Stimulated activated naive CD8-positive, alpha-beta T cell treated with anti-CD3 and anti-CD28 coated beads, Interleukin-15, Interleukin-2, amounts not matched to agents 100 U/mL and 50 U/mL, for 24 hours (primary cell): ENCODE data around the gene BRF1.

Experiments
- ATAC-seq: fragments of 150-1000 bp; cut with Tn5 transposase; one replicate; pipeline ENCODE4 v1.10.0; 2021
- DNase-seq: peaks from one replicate; pipeline ENCODE4 v3.0.0; 2021

BRF1 gene

DNA sequence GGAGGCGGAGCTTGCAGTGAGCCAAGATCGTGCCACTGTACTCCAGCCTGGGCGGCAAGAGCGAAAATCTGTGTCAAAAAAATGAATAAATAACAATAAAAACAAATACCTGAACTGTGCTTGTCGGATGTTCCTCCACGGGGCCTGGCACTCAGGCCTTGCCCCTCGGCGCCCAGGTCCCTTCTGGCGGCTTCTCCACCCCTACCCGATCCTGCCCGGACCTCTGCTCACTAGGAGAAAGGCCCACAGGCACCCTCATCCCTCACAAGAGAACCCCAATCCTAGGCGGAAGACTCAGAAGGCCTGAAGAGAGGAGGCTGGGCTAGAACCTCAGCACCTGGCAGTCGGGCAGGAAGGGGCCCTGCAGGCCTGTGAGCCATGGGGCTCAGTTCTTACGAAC is 73.5 kb downstream of the BRF1 start:
- DNase-seq = no peak
- no peak for ATAC-seq

DNA sequence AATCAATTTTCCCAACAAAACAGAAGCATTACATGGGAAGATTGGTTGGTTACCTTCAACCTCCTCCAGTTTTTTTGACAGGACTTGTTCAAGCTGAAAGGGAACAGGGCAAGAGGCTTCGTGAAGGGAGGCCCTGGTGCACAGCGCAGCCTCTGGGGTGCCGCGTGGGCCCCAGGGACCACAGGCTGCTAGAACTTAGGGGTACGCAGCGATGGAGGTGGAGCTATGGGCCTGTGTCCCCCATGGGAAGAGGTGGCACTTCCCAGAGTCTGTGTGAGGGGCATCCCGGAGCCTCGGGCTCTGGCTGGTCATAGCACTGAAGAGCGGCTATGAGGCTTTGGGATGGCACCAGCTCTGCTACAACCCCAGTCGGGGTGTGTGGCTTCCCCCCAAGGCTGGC is 74.6 kb downstream of the BRF1 start:
- DNase-seq (no peak), ATAC-seq (no peak)

GRCh38 chr14:105224845-105225570 is 75.8 kb downstream of the BRF1 start:
- no peak for DNase-seq
- no peak for ATAC-seq

DNA sequence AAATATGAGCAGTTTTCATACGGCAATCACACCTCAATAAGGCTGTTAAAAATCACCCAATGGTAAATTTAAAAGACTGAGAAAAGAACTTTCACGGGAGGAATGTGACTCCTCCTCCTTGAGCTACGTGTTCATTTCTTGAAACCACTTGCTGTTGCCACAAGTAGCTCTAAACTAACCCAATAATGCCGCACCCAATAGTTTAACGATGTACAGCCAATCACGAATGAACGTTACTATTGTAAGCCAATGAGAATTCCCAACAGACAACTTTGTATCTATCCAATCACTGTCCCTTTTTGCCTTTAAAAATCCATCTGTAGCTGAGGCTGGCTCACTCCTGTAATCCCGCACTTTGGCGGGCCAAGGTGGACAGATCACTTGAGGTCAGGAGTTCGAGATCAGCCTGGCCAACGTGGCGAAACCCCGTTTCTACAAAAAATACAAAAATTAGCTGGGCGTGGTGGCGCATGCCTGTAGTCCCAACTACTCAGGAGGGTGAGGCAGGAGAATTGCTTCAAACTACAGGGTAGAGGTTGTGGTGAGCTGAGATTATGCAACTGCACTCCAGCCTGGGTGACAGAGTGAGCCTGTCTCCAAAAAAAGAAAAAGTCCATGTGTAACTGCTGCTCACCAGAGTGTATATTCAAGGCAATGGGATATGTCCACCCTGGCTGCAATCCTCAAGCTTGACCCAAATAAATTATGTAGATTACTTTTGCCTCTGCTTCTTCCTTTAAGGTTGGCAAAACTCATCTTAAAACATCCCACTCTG is 76.8 kb downstream of the BRF1 start:
- ATAC-seq (no peak), DNase-seq (no peak)

DNA sequence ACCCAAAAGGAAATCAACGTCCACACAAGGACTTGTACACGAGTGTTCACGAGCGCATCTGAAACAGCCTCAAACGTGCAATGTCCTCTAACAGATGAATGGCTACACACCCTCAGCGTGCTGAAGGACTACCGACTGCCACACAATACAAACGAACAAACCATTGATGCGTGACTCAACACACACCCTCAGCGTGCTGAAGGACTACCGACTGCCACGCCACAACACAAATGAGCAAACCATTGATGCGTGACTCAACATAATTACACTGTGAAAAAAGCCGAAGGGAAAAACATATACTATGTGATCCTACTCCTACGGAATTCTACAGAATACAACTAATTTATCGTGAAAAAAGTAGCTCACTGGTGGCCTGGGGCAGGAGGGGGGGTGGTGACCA is 77.5 kb downstream of the BRF1 start:
- no peak for DNase-seq
- no peak for ATAC-seq

DNA sequence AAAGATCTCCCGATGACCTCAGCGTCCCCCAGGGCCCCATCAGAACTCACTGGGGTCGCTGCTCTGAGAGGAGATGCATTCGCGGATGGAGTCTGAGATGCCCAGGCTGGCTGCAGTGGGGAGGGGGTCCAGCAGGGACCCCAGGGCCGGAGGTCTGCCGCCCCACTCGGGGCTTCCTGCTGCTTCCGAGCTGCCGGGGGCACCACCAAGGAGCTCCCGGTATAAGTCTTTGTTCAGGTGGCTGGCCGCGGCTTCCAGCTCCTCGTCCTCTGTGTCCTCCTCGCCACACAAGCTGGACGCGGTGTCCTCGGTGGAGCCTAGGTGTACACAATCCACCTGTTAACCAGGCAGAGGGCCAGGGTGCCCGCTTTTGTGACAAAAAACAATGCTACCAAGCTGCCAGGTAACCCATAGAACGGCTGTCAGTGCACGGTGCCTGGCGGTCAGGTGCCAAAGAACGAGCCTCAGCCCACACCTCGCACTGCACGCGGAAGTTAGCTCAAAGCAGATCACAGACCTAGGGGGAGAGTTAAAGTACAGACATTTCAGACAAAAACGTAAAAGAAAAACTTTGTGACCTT is 79.1 kb downstream of the BRF1 start:
- no peak for ATAC-seq
- no peak for DNase-seq

DNA sequence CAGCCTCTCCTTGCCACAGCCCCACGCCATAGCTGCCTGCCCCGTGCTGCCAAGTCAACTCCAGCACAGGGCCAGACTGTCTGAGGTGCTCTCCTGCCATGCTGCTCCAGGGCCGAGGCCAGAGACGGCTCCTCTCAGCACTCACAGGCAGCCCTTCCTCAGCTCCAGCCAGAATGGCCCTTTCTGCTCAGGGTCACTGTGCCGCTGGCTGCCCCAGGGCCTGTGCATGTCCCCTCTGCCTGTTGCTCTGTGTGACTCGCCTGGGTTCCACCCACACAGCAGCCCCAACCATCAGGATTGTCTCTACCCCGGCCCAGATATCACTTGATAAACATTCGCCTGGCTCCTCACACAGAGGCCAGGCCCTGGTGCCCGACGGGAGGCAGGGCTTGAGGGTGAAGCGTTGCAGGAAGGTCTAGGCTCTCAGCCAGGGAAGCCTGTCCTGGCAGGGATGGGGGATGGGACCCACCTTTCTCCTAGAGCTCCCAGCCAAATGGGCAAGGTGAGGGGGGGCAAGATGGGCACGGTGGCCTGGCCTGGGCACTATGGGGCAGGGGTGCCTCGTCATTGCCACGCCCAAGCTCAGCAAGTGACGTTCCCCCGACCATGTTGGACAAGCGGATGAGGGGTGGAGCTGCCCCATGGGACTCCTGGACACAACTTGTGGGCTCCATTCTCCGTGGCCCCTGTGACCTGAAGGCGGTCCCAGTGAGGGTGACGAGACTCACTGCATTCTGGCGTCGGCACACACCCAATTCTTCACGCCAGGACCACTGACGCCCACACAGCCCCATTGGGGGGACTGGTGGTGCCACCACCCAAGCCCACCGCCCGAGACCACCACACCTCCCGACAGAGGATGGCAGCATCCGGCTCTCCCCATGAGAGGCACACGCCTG is 79.9 kb downstream of the BRF1 start:
- no peak for DNase-seq
- ATAC-seq = no peak

DNA sequence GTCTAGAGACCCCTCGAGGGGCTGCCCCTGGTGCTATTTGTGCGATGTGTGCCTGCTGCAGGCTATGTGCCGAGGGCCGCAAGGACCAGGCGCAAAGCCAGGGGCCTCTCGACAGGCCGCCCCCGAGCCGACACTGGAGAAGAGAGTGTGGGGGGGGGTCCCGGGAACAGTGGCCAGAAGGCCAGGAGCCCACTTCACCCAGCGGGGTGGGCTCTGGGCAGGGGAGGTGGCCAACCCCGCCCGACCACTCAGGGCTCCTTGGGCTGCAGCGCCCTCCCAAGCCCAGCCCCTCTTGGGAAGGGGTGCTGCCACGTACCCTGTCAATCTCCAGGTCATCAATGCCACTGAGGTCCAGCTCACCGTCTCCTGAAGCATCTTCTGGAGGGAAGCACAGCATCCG is 81.0 kb downstream of the BRF1 start:
- DNase-seq (no peak), ATAC-seq (no peak)

- ATAC-seq (no peak), DNase-seq (no peak)
Observed at GRCh38 chr14:105219043-105219612, 81.7 kb downstream of the BRF1 start.

DNA sequence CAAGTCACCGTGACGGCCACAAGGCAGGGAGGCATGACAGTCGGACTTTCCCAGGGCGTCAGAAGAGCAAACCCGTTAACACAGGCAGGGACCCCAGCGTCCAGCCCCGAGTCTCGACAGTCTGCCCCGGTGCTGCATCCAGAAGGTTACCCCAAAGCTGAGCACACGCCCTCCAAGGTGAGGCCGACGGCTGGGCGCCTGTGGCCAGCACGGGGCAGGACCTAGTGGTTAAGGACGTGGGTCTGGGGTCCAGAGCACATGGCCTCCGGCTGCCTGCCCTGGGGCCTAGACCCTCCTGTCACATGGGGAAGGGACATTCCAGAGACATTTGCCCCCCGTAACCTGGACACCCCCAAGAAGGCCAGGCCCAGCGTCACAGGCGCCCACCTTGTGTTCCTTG is 82.2 kb downstream of the BRF1 start:
- no peak for DNase-seq
- ATAC-seq = no peak

GRCh38 chr14:105217774-105218173 is 83.0 kb downstream of the BRF1 start:
- no peak for DNase-seq
- ATAC-seq = no peak

DNA sequence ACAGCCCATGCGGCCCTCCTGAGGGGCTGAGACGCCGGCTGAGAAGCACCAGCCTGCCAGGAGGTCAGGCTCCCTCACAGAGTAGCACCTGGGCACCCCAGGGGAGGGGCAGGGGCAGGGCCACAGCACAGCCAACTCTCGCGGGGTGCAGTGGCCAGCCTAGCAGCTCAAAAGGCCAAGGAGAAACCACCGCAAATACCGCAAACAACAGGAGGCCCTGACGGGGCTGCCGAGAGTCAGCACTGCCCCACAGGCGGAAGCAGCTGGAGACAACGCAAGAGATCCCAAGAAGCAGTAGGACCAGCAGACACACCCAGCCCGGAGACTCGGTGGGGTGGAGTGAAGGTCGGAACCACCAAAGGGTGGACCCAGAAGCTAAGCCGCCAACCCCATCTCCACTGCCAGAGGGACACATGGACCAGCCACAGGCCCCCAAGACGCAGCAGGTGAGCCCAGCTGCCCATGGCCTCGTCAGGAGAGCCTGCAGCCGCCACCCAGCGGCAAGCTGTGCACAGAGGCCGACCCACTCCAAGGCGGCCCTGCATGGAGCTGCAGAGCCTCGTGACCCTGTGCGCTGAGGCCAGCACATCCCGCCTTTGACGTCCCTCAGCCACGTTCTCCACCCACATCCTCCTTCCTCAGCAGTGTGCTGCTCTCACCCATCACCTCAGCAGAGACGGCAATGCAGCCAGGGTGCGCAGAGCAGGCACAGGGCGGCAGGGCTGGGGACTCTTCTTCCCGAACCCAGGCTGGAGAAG is 84.1 kb downstream of the BRF1 start:
- no peak for DNase-seq
- no peak for ATAC-seq

DNA sequence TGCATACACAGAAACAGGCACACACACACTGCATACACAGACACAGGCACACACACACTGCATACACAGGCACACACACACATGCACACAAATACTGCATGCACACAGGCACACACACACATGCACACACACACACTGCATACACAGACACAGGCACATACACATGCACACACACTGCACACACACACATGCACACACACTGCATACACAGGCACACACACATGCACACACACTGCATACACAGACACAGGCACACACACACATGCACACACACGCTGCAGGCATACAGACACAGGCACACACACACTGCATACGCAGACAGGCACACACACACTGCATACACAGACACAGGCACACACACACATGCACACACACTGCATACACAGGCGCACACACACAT is 85.2 kb downstream of the BRF1 start:
- ATAC-seq (no peak), DNase-seq (no peak)

DNA sequence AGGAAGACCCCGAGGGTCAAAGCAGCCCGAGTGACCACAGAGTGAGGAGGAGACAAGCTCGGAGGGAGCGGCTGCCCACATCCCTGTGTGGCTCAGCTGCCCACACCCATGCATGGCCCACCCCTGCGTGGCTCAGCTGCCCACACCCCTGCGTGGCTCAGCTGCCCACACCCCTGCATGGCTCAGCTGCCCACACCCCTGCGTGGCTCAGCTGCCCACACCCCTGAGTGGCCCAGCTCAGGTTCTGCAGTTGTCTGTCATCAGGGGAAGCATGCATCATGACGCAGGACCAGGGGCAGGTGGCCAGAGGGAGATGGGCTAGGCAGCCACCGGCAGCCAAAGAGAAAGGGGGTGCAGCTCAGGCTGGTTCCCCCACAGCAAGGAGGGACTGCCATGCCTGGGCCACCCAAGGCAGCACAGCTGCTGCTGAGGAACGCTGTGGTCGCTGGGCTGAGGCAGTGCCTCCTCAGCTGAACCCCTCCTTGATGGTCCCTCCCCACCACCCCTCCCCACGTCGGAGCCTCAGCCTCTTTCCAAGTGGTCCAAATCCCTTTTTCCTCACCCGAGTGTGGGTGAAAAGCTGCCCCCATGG is 86.4 kb downstream of the BRF1 start:
- DNase-seq (no peak), ATAC-seq (no peak)

DNA sequence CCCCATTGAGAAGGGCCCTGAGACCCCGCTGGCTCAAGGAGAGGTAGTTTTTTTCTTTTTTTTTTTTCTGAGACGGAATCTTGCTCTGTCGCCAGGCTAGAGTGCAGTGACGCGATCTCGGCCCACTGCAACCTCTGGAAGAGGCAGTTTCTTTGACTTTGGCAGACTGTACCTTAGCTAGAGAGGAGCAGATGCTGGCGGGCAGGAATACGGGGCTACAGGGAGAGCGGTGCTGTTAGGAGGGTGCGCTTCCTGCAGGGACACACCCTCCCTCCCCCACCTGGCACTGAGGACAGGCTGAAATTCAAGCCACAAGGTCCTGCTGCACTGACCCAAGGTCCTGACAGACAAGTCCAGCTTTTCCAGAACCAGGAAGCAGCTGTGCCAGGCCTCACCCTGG is 87.4 kb downstream of the BRF1 start:
- ATAC-seq = no peak
- no peak for DNase-seq

DNA sequence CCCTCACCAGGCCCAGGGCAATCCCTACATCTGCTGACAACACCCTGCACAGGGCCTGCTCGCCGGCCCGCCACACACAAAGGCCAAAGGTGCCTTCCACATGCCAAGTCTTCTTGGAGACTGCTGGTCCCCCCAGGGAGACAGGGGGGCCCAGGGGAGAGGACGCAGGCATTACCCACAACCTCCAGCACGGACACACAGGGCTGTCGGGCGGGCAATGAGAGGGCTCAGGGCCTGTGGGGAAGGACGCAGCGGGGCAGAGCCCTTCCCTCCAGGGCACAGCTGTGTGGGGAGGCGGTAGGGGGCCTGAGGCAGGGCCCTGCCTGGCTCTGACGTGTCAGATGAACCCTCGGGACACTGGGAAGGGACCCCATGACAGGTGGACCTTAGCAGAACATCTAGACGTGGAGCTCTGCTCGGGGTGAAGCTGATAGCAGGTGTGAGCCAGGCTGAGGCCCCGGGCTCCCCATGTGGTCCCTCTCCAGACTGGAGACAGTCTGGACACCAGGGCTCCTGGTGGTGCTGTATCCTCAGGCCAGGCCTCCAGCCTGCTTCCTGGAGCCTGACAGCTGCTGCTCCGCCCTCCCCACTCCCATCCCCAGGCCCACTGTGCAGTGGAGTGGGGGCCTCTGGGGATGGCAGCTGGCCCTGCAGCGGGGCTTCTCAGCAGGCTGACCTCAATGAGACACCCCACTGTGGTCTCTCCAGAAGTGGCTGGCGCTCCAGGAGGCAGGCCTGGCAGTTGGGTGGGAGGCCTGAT is 88.1 kb downstream of the BRF1 start:
- DNase-seq (no peak), ATAC-seq (no peak)

GRCh38 chr14:105211758-105212089 is 89.1 kb downstream of the BRF1 start:
- no peak for ATAC-seq
- DNase-seq = no peak

DNA sequence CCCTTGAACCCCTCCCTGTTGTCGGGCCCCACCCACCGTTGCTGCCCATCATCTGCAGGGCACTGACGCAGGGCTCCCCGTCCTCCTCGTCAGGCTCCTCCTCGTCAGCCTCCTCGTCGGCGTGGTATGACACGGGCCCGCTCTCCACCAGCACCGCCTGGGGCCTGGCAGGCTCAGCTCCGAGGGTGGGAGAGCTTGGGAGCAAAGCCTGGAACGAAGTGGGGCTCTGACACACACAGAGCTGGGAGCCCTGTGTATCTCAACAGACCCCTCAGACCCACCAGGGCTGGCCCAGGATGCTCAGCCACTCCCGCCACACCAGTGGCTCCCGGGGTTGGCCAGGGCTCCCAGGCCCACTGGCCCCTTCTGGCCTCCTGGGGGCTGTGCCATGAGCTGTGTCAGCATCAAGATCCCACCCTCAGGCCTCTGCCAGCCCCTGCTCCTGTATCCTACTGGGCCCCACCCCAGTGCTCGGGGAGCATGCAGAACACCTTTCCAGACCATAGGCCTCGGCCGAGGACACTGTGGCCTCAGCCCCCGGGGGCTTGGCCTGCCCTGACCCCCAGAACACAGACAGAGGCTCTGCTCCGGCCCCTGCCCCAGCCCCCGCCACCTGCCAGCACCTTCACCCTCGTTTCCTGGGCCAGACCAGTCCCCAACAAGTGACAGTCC is 89.6 kb downstream of the BRF1 start:
- ATAC-seq (no peak), DNase-seq (no peak)

DNA sequence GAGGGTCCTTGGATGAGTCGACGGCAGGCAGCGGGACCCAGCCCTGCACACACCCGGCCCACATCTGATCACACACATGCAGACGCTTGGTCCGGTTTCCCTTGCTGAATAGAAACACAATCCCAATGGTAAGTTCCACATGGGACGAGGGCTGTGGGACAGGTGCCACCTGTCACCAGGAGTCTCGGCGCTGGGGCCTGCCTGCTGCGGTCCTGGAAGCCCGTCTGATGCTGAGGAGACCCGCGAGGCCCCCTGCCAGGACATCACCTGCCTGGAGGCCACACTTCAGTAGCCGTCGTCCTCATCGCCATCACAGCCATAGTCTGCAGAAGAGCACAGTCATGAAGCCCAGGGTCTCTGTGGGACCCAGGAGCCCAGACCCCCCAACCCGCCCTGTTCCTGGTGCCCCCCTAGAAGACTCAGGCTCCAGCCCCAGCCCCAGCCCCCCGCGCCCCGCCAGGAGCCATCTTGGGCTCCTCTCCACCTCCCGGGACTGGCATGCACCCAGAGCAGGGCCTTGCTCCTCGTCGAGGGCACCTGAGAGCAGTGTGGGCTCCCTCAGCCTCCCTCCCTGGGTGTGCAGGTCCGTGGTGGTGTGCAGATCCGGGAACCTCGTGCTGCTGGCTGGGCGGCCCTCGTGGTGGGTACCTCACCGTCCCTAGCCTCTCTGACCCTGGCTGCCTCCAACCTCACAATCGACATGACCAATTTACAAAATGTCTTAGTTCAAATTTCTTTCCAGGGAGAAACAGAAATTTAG is 90.4 kb downstream of the BRF1 start:
- DNase-seq (no peak), ATAC-seq (no peak)
